Activated naive CD4-positive, alpha-beta T cell treated with anti-CD3 and anti-CD28 coated beads, Interleukin-2, amount 50 U/mL, for 16 hours (primary cell): Measurements from ENCODE around the gene TBX3.
A peak's percentile ranks its signal among the peaks of the same experiment; 100 is the strongest.

ENCODE experiments used
- DNase-seq: peaks from one replicate; pipeline ENCODE4 v3.0.0-alpha.2; 2020

TBX3 gene

GRCh38 chr12:114666746-114667668 lies 17.0 kb downstream of the TBX3 start:
- DNase-seq: no peak

DNA sequence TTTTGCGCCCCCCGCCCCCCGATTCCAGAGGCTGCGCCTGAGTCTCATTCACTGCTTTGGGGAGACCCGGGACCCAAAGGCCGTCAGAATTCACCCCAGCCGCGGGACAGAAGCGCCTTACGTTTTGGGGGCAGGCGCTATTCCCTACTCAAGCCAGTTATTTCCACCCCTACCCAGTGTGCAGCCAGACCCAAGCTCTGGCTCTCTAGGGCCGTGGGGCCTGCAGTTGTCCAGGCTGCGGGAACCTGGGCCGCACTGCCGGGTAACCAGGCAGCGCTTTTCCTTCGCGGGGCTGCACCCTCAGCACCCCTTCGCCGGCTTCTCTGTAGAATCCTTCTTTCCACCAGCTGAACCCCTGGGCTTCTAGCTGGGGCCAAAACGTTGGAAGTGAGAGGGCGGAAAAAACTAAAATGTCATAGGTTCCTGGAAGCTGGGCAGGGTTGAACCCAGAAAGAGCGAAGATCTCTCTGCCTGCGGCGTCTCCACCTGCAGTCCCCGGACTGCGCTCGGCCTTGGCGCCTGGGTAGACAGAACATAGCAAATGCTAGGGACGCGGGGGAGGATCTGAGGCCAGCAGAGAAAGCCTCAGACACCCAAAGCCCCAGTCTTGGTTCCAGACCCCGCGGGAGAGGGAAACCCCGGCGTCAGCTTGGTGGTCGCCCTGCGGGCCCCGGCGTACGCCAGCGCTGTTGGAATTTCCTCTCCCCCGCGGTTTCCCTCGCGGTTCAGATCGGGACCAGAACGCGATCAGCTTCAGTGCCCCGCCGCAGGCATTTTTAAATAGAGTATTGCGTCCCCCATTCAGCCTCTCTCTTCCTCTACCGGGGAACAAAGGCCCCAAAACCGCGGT lies 18.3 kb downstream of the TBX3 start:
- DNase-seq: no peak

GRCh38 chr12:114664651-114665320 lies 19.2 kb downstream of the TBX3 start:
- no peak for DNase-seq

DNA sequence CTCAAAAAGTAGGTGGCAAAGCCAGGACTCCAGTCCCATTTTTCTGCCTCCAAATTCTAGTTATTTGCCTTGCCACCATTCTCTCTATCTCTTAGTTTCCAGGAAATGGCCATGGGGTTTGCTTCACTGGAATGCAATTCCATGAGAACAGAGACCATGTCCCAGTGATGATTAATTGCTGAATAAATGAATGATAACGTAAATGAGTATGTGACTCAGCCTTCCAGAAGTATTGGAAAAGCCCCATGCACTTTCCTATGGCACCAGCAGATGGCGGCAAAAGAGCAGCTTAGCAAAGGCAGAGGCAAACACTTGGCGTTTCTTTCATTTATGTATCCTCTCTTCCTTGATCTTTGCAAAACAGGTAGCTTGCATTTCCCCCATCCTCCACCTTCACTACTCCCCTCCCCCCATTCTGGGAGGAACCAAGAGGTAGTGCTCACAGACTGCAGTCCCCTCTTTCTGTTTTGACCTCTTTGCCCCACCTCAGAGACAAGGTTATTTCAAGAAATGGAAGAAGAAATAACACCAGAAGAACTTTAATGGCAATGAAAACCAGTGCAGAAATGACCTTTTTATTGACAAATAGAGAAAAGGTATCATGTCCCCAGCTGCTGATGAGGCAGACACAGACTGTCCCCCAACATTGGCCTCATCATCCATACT lies 21.3 kb downstream of the TBX3 start:
- DNase-seq: peak; percentile 63

DNA sequence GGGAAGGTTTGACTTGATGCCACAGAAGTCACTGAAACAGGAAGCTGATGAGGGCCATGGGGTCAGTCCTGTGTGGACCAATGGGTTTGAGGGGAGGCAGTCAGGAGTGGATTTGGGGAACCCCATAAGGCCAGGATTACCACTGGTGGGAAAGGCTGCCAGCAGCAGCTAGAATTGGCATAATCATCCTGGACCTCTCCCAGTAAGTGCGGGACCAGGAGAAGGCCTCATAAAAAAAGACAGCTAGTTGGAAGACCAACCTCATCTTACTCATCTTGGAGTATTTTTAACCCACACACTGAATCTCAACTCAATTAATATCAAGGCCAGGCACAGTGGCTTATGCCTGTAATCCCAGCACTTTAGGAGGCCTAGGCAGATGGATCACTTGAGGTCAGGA lies 22.7 kb downstream of the TBX3 start:
- no peak for DNase-seq

DNA sequence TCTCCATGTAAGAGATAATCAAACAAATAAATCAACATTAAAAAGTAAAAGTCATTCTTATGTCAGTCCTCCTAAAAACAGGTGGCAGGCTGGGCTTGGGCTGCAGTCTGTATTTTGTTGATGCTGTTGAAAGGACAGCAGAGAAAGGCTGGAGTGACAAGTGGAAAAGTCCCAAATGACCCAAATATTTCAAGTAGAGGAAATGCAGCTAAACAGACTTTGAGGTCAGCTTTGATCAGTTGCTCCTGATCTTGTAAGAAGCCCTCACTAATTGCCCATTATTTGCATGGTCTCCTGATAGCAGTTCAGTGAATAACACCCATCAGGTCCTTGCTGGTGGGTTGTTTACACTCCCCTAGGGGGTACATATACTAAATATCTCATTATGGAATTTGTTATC lies 24.9 kb downstream of the TBX3 start:
- DNase-seq: no peak

- no peak for DNase-seq
These were observed 26.0 kb downstream of the TBX3 start for GRCh38 chr12:114658002-114658441.

GRCh38 chr12:114657597-114657920 lies 26.4 kb downstream of the TBX3 start:
- no peak for DNase-seq

DNA sequence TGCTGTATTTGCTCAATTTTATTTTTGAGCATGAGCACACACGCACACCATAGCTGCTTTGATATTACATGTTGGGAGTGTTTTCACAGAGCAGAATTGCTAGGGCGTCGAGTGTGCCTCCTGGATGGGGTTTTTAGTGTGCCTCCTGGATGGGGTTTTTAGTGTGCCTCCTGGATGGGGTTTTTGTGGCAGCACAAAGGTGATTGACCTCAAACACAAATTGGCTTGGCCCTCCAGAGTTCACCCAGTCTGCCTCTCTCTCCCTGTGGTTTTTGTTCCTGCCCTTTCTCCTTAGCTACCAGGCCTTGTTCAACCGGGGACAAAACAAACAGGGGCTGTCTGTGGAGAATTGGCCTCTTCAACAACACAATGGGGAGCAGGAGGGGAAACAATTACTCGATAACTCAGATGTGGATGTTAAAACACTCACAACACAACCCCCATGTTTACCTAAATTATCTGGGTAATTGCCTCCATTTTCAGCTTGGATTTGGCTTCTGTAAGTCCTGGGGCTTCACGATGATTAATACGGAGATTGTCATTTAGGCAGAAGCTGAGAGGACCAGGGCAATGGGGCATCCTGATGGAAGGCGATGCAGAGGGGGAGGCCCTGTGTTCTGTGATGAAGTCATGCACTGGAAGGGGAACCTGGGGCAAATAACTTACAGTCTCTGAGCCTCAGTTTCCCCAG lies 26.9 kb downstream of the TBX3 start:
- no peak for DNase-seq

DNA sequence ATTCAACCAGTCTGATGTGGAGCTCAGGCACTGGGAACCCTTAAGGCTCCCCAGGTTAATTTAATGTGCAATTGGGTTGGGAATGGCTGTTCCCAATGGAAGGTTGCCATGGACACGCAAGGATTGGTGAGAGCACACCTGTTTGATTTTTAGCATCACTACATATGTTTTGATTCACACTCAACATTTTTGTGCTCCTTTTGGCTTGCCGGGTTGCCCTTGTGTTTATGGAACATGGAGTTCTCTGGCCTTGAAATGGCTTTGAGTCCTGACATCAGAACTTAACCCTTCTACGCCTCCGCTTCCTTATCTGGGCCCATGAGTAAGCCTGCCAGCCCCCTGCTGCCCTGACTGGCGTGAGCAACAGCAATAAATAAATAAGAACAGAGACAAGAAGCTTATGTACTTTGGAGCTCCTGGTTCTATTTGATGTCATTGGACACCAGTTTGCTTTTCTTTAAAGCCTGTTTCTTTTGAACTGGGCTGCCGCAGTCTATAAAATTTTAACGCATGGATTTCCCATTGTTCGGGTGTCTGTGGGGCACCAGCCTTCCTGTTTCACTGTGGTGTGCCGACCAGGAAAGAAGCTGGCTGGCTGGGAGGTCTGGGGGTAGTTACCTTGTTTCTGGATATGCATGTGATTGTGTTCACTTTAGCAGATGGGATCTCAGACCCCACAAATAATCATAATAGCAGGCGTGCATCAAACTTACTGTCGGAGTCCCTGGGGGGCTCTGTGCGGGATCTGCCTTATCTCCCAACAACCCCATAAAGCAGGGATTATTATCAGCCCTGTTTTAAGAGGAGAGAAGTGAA lies 27.8 kb downstream of the TBX3 start:
- DNase-seq: no peak

DNA sequence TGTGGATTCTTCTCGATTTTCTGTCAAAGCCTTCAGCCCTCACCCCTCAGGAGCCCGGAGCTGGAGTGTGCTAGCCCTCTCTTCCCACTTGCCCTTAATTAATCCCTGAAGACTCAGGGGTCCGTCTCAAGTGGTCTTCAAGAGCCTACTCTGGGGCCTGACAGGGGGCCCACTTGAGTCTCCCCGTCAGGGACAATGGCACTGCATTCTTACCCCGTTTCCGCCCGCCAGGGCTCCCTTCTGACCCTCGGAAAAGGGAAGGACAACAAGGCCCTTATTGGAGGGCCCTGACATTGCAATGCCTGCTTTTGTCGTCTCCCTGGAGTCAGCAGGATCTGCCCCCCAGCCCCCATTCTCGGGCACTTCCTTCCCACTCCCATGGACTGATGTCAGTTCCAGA lies 34.4 kb downstream of the TBX3 start:
- DNase-seq: no peak

- no peak for DNase-seq
These were observed 35.3 kb downstream of the TBX3 start for GRCh38 chr12:114648711-114649110.

GRCh38 chr12:114638790-114639435 lies 45.1 kb downstream of the TBX3 start:
- no peak for DNase-seq

- no peak for DNase-seq
These were observed 47.1 kb downstream of the TBX3 start for GRCh38 chr12:114636723-114637480.

DNA sequence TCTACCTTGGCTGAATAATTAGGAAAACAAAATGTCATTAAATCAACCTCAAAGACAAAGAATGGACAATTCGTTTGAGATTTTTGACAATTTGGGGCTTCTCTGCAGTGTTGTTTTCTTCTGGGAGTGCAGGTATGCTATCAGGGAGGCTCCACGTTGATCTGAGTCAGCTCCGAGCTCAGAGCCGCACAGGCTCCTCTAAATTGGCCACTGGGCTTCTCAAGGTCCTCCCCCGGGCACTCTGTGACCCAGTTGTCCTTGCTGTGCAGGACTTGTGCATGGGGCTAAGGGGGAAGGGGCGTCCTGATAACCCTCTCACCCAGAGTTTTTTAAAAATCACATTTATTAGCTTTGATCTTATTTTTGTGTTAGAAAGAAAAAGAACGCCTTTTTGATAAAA lies 52.7 kb downstream of the TBX3 start:
- no peak for DNase-seq

DNA sequence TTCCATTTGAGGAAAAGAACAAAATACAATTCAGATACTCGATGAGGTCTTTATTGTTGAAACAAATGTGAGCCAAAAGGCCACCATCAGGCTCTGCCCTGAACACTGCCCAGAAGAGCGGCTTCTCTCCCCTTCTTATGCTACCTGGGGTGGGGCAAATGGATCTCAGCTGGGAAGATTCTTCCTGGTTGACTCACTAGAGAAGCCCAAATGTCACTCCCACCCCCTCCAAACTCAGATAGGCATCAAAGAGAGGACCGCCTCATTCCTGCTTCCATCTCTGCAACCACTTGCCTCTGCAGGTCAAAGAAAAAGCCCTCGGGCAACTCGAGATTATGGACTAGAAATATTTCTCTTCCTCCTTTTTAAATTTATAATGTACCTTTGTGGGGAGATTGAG lies 55.8 kb downstream of the TBX3 start:
- DNase-seq: no peak

DNA sequence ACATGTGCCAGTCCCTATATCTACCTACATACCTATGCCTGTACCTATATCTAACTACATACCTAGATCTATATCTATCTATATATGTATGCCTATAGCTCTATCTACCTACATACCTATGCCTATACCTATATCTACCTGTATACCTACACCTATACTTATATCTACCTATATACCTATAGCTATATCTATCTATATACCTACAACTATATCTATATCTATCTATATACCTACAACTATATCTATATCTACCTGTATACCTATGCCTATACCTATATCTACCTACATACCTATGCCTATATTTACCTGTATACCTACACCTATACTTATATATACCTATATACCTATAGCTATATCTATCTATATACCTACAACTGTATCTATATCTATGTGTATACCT lies 56.6 kb downstream of the TBX3 start:
- DNase-seq: no peak

DNA sequence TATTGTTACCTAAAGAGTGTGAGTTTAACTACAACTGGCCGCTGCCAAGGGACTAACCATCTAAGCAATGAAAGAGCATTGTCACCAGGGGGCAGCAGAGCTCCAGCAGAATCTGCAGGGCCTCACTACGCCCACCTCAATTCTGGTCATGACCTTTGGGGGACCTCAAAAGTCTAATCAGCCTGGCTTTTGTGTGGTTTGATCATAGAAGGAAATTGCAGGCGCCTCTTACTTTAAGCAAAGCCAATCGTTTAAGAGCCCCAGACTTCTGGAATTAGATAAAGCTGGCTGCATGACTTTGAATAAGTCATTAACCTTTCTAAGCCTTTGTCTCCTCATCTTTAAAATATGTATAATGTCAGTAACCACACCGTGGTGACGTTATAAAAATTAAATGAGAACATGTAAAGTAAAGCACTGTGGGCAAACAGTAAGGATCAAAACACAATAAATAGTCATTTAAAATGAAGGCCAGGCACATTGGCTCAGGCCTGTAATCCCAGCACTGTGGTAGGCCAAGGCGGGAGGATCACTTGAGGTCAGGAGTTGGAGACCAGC lies 58.6 kb downstream of the TBX3 start:
- peak; percentile 21 for DNase-seq

- DNase-seq: no peak
These were observed 60.2 kb downstream of the TBX3 start for GRCh38 chr12:114623737-114624136.
